GM18520 (cell line): ENCODE results near the gene SUSD4.

Source experiments
- ATAC-seq: cut with Tn5 transposase; IDR thresholded peaks from one replicate; pipeline ENCODE4 v1.9.1; 2021; ENCODE audit not compliant: unreplicated experiment

The SUSD4 gene

GRCh38 chr1:223331301-223331700 is 32.7 kb downstream of the SUSD4 start:
- ATAC-seq: no peak

DNA sequence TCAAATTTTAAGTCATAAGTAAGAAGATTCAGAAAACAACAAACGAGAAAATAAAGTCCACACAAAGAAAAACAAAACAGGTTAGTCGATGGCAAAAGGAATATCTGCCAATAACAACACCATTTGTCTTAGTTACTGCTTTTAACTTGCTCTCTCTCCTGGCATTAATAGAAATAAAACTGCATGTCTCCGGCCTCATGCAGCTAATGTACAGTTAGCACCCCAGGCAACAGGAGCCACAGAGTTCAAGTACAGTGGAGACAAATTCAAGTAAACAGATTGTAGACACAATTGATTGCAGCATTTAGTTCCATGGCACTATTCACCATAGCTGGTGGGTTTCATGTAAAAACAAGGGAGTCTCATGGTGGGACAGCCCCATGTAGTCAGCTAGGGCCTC is 33.5 kb downstream of the SUSD4 start:
- no peak for ATAC-seq

DNA sequence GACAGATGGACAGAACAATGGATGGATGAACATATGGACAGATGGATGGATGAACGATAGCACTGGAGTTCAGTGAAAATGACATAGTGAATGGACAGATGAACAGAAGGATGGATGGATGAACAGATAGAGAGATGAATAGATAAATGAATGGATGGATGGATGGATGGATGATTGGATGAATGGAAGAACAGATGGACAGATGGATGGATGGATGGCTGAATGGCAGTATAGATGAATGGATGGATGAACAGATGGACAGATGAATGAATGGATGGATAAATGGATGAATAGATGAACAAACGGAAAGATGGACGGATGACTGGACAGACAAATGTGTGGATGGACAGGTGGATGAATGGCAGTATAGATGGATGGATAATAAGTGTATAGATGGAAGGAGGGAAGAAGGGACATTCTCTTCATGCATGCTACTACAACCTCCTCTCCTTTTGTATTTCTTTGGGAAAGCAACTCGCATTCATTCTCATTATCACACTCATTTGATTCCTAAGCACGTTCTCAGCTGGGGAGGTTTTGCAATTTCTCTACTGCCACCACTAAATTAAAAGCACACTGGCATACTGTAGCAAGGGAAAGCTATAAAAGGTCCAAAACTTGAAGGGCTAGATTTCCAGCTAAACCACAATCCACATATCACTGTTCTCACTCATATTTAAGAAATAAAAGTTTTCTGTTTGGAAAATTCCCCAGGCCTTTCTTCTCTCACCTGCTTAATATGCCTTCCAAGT is 34.1 kb downstream of the SUSD4 start:
- no peak for ATAC-seq

DNA sequence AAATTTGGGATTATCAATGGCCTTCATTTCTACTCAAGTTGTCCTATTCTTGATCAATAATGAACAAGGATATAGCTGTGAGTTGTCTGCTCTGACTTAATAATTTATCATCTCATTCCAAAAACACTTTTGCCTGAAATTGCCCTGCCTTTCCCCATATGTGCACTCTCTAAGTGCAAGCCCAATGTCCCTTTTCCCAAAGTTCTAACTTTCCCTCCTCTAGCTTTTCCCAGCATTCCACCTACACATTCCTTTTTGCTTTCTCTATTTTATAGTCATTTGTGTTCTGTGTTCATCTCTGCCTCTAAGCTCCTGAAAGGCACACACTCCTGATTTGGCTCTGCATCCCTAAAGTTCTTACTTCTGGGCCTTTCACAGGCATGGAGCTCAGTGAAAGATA is 34.7 kb downstream of the SUSD4 start:
- no peak for ATAC-seq

DNA sequence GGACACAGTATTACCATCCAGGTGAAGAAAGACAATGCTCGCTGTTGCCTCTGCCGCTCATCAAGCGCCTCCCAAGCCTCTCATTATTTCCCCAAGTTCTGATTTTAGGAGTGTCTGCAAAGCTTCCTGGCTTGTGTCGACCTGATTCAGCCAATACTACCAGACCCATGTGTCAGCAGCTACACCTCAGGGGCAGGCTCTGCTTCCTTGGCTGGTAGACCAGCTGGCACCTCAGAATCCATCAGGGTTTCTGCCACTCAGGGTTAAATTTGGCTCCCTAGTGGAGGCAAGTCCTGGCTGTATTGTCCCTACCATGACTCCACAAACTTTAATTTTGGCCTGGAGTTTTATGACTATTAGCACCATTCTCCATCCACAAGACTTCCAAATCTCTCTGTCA is 35.4 kb downstream of the SUSD4 start:
- ATAC-seq: no peak

DNA sequence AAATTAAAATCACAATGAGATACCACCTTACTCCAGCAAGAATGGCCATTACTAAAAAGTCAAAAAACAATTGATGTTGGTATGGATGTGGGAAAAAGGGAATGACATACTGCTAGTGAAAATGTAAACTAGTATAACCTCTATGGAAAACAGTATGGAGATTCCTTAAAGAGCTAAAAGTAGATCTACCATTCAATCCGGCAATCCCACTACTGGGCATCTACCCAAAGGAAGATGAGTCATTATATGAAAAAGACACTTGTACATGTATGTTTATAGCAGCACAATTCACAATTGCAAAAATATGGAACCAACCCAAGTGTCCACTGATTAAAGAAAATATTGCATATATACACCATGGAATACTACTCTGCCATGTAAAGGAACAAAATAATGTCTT is 37.2 kb downstream of the SUSD4 start:
- no peak for ATAC-seq

DNA sequence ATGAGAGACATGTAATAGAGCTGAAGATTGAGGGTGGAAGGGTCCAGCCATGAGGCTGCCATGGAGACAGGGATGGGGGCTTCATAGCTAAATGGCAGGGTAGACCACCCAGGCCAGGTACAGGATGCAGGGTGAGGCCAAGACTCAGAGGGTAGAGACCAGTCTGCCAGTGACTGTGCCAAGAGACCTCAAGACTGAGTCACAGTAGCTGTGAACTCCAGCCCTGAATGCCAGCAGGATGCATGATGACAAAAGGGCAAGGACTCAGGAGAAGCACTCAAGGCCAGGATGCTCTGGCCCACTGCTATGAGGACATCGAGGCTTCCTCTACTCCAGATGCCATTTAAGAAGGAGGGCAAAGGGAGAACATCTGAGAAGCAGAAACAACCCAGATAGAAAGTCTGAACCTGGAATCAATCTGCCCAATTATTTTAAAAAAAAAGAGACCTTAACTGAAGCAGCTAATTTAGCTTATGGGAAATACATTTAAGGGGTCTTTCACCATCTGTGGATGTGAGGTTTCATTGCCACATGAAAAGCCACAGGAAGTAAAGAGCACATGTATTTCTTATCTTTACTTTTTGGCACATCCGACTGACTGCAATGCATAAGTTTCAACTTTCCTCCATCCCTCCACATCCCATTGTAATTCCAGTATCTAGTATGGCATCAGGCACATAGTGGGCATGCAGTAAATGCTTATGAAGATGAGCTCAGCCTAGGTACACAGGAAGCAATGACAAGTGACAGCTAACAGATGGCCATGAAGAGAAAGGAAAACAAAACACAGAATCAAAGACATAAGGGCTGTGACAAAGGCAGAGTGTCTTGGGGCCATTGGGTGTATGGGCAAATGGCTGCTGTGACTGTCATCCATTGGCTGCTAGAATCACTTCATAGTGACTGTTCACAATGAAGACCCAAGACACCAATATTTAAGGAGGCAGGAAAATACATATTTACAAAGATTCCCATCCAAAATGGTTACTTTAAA is 40.2 kb downstream of the SUSD4 start:
- ATAC-seq: no peak

GRCh38 chr1:223322868-223323267 is 41.1 kb downstream of the SUSD4 start:
- ATAC-seq: no peak

DNA sequence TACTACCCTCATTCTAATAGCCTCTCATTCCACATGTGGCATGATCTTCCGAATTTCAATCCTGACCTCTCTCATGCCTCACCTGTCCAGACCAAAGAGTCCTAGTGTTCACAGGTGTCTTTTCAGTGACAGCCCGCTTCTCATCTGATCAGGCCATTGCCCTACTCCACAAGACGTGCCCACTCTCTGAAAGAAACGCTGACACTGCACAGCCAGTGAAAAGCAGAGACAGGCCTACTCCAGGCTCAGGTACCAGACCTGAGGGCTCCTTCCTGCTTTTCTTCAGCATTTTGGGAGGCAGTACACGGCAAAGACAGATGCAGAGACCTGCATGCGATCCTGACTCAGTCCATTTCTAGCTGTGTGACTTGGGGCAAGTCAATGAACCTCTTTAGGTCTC is 43.0 kb downstream of the SUSD4 start:
- no peak for ATAC-seq

- no peak for ATAC-seq
Observed at GRCh38 chr1:223319905-223320580, 43.9 kb downstream of the SUSD4 start.

- ATAC-seq: no peak
Observed at GRCh38 chr1:223319398-223319797, 44.6 kb downstream of the SUSD4 start.

- ATAC-seq: no peak
Observed at GRCh38 chr1:223316082-223316481, 47.9 kb downstream of the SUSD4 start.

- ATAC-seq: no peak
Observed at GRCh38 chr1:223315665-223316064, 48.3 kb downstream of the SUSD4 start.

- no peak for ATAC-seq
Observed at GRCh38 chr1:223313415-223313754, 50.6 kb downstream of the SUSD4 start.

DNA sequence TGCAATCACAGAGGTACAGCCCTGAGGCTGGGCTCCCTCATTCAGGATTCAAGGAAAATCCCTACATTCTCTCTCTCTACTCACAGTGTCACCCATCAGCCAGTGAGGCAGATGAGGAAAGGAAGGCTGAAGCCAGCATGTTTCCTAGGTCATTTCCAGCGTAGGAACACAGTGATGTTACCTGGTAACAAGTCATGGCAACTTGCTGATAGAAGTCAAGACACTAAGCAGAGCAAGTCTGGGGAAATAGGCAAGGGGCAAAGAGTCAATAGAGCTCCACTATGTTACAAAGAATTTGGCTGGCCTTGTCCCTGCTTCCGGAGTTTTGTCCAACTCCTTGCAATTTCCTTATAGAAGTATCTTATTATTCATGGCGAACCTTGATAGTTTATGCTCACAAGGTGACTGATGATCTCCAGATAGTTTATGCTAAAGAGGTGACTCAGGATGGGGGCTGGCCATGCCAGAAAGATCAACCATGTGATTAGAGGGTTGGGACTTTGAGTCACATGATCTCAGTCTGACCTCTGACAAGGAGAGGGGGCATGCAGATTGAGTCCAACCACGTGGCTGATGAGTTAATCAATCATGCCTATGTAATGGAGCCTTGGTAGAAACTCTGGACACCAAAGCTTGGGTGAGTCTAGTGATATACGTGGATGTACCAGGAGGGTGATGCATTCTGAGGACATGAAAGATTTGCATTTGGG is 51.1 kb downstream of the SUSD4 start:
- ATAC-seq: no peak

DNA sequence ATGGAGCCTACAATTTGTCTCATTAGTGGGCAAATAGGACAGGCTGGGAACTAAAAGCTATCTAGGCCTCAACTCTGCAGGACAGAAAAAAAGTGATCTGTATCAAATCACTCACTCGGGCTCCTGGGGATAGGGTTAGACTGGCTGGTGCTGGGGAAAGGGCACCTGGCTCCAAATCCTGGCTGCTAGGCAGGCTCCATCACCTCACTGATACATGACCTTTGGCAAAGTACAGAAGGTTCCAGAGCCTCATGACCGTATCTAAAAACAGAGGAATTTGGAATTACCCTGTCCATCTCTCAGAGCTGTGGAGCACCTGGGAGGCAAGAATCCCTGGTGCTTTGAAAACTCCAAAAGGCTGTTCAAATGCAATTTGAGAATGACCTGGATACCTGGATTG is 51.7 kb downstream of the SUSD4 start:
- no peak for ATAC-seq

- no peak for ATAC-seq
Observed at GRCh38 chr1:223311826-223312225, 52.1 kb downstream of the SUSD4 start.

- ATAC-seq: no peak
Observed at GRCh38 chr1:223308136-223308535, 55.8 kb downstream of the SUSD4 start.

GRCh38 chr1:223307544-223307943 is 56.4 kb downstream of the SUSD4 start:
- no peak for ATAC-seq

DNA sequence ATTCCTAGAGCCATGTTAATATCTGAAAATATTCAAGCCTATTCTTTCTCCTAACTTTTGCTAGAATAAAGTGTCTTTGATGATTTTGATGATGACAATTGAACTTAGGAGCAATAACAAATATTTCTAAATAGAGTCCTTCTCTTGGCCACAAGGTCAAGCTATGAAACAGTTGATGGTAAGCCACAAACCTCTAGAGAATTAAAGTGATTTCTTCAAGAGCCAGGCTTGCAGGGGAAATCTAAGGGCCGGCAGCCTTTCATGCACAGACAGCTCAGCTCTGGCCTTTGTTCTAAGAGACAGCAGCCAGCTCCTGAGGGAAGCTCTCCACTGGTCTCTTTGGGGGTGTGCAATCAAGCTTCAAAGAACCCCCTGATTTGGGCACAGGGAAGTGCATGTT is 59.0 kb downstream of the SUSD4 start:
- no peak for ATAC-seq

GRCh38 chr1:223301371-223301770 is 62.6 kb downstream of the SUSD4 start:
- ATAC-seq: no peak
